GM18909 (cell line): ENCODE results near the gene TLCD3A.
"Not testable (repeated sequence)": the region's sequence is repeated elsewhere in the genome, so short reads cannot be mapped to it uniquely, and the experiment has no call there.

Experiments
- ATAC-seq: cut with Tn5 transposase; IDR thresholded peaks from one replicate; pipeline ENCODE4 v1.9.1; 2021; ENCODE audit warnings: mild to moderate bottlenecking; ENCODE audit not compliant: unreplicated experiment, poor library complexity

Gene TLCD3A

DNA sequence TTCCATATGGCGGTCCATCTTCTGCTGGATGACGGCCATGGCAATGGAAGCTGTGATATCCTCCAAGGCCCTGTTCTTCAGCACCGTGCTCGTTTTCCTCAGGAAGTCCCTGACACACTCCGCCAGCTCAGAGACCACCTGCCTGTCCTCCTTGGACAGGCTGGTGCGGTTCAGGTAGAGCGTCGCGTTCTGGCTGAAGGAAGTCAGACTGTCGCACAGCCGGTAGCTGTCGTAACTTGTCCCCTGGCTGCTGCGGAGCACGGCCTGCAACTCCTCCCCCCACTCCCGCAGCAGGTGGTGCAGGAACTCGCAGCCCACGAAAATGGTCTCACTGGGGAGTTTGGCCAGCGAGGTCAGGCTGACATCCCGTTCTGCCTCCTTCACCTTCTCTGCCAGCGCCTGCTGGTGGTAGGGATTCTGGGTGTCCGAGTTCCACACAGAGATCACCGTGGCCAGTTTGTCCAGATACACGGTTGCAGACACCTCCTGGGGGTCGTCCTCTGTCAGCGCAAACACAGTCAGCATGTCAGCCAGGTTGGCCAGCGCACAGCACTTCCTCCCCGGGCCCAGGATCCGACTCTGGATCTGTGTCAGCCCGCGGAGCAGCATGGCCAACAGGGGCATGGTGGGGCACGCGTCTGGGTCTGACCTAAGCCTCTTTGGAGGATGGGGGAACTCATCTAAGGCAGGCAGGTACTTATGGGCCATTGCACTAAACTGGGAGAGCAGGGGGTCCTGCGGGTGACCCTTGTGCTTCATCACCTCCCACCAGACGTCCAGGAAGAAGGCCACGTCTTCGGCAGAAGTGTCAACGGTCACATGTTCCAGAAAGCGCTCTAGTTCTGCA, 14.6 kb downstream of the TLCD3A start:
- ATAC-seq = no peak

DNA sequence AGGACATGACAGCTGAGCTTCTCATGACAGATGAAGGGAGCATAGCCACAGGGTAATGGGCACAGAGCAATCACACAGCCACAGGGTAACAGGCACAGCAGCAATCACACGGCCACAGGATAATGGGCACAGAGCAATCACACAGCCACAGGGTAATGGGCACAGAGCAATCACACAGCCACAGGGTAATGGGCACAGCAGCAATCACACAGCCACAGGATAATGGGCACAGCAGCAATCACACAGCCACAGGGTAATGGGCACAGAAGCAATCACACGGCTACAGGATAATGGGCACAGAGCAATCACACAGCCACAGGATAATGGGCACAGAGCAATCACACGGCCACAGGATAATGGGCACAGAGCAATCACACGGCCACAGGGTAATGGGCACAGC, 16.2 kb downstream of the TLCD3A start:
- not testable (repeated sequence) for ATAC-seq

DNA sequence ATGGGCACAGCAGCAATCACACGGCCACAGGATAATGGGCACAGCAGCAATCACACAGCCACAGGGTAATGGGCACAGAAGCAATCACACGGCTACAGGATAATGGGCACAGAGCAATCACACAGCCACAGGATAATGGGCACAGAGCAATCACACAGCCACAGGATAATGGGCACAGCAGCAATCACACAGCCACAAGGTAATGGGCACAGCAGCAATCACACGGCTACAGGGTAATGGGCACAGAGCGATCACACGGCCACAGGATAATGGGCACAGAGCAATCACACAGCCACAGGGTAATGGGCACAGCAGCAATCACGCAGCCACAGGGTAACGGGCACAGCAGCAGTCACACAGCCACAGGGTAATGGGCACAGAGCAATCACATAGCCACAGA, 17.0 kb downstream of the TLCD3A start:
- not testable (repeated sequence) for ATAC-seq

DNA sequence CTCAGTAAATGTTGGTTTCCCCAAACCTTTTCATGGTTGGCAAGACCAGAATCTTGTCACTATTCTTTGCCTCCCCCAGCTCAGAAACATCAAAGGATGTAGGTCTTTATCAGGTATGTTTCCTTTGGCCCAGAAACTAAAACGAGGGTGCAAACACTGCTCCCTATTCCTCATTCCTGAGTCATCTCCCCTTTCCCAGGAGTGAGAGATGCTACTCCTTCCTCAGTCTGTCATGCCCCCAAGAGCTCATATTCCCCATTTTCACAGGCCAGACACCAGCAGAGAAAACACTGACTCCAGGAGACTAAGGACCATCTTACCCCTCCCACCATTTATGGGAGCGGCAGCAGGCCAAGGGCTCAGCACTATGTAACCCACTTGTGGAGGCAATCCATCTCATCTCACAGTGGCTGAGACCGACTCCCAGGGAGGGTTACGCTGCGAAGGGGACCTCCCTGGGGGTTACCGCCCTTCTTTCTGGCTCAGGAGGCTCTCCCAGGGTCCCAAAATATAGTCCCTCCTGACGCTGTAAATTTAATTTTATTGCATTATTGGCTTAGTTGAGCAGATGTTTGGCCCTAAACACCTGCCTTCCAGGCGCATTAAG, 18.1 kb downstream of the TLCD3A start:
- ATAC-seq = no peak

DNA sequence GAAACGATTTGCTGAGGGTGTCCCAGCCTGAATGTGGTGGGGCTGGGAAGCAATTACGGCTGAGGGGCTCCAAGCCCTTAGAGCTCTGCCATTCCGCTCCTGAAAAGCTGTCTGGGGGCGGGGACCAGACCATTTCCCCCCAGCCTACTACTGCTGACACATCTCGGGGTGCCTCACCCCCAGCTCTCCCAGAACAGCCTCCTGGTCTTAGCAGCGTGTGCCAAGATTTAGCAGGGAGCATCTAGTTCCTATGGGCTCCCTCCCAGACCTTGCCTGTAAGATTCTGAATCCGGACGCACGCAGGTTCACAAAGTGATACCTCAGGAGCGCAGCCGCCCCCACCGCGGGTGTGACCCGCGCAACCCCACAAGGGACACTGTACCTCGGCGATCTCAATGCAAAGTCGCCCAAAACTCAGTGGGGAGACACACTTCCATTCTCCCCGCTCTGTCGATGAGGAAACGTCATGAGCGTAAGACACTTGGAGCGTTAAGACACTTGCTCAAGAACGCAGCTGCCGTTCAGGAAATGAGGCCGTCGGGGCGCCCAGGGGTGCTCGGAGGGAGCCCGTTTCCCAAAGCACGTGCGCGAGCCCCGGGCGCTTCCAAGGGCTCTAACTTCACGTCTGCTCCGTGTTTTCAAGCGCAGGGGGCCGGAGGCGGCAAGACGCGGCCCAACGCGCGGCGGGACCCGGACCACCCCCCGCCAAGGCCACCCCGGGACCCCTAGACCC, 19.0 kb downstream of the TLCD3A start:
- ATAC-seq = peak; percentile 46

DNA sequence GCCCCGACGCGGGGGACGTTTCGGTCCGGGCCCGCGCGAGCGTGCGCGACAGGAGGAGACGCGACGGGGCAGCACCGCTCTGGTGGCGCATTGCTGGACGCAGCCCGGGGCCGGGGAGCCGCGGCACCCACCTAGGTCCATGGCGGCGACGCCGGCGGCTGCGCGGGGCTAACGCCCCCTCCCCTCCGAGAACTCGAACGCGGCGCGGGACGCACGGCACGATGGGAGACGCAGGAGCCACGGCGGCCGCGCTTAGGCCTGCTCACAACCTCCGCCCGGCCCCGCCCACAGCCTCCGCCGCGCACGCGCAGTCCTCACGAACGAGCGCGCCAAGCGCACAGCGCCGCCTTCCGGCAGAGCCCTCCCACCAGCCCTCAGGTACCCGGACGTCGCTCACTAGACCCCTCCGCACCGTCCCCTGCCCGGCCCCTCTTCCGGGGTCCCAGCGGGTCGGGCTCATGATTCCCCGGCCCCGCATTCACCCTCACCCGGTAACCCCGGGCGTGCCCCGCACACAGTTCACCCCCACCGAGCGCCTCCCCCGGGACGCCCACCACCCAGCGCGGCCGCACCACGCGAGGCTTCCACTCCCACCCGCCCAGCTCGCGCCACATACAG, 19.7 kb downstream of the TLCD3A start, which contains the start of gene GEMIN4:
Gene GEMIN4, minus strand, starts transcription at position 263 of the 618 bp plus-strand sequence. Its CDS starts 122 bp downstream, at position 141.
- peak; percentile 86 for ATAC-seq

DNA sequence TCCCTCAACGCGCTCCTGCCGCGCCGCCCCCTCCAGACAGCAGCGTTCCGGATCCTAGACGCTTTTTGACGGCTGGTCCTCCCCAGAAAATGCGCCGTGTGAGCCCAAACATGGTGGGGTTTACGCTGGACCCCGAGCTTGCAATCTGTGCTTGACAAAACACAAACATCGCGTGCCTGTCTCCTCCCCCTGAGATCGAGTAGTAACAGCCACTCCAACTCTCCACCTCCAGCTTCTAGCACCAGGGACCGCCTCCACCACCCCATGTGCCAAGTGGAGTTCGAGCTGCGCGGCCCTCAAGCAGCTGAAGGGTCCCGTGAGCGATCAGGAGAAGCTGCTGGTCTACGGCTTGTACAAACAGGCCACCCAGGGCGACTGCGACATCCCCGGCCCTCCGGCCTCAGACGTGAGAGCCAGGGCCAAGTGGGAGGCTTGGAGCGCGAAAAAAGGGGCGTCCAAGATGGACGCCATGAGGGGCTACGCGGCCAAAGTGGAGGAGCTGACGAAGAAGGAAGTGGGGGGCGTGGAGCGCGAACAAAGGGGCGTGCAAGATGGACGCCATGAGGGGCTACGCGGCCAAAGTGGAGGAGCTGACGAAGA, 20.3 kb downstream of the TLCD3A start:
- ATAC-seq = no peak

DNA sequence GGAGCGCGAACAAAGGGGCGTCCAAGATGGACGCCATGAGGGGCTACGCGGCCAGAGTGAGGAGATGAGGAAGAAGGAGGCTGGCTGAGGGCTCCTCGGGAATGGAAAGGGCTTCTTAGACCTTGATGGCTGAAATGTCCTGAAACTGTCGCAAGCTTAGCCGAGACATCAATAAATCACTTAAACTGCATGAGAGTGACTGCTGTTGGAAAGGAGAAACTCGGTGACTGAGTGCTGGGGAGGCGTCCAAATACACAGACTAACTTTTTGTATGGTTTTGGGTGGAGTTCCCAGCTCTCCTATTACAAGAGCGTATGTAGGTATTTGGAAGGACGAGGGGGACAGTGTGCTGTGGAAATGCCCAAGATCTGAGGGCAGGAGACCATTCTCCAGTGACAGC, 21.0 kb downstream of the TLCD3A start:
- ATAC-seq = no peak

DNA sequence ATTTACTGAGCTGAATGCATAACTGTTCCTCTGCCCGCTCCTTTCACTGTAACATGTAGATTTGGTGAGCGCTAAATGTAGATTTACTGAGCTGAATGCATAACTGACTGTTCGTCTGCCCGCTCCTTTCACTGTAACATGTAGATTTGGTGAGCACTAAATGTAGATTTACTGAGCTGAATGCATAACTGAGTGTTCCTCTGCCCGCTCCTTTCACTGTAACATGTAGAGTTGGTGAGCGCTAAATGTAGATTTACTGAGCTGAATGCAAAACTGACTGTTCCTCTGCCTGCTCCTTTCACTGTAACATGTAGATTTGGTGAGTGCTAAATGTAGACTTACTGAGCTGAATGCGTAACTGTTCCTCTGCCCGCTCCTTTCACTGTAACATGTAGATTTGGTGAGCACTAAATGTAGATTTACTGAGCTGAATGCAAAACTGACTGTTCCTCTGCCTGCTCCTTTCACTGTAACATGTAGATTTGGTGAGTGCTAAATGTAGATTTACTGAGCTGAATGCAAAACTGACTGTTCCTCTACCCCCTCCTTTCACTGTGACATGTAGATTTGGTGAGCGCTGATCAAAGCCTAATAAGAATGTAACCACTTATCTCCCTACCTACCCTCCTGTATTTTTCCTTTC, 23.0 kb downstream of the TLCD3A start:
- not testable (repeated sequence) for ATAC-seq

DNA sequence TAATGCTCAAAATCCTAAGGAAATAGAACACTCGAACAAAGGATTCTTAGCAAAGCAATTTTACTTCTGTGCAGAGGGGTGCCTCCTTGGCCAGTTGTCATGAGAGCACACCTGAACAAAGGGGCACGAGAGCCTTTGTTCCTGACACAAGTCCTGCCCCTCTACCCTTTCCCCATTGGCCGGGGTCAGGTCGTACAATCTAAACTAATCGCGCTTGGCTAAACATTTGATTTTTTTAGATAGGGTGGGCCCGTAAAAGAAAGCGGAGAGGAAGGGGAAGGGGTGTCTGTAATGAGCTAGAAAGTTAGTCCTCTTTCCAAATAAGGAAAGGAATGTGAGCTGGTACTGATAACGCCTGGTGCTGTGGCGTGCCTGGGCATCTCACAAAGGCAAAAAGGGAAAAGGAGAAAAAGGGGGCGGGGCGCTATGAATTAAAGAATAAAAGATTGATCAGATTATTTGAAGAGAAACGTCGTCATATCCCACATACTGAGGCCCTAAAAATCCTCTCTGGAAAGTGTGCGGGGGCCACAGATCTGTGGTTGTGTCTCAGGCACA, 23.7 kb downstream of the TLCD3A start:
- ATAC-seq = not testable (repeated sequence)

DNA sequence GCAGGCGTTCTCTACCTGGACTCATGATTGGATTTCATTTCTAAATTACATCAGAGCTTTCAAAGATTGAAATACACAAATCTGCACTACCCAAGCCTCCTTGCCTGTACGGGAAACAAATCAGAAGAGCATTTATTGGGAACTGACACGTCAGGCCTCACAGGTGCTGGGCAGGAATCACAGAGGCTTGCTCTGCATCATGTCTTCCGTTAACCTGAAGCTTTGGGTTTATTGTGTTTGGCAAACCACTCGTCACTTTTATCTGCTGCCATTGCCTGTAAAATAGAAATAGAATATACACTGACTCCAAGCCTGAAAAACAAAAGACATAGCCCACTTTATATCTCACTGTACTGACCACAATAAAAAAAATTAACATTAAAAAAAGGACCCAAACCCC, 27.6 kb downstream of the TLCD3A start:
- no peak for ATAC-seq

DNA sequence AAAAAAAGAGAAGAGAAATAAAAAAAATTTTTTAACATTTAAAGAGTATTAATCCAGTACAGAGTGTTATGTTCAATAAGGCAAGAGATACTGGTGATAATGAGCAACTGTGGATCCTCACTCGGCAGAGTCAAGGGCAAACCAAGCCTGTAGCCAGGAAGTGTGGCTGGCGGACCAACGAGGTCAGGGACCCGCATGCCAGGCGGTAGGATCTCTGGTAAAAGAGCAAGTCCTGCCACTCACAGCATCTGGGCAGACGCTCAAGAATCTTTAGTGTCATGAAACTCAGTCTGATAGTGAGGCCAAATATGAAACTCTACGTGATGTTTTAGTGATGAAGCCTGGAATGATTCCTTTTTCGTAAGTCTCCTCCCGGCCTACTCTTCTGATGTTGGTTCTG, 28.0 kb downstream of the TLCD3A start:
- no peak for ATAC-seq

DNA sequence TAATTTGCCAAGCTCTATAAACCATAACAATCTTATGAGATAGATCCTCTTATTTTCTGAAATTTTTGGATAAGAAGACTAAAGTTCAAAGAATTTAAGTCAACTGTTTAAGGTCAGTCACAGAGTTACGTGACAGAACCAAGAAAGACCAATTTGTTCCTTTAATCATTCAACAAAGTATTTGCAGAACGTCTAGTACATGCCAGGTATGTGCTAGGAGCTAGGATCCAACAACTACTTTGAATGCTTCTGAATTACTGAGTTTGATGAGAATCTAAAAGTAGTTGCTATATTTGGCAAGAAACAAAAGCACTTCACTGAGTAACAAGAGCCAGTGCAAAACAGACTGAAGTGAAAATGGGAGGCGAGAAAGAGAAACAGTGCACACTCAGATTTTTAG, 34.7 kb downstream of the TLCD3A start:
- no peak for ATAC-seq

DNA sequence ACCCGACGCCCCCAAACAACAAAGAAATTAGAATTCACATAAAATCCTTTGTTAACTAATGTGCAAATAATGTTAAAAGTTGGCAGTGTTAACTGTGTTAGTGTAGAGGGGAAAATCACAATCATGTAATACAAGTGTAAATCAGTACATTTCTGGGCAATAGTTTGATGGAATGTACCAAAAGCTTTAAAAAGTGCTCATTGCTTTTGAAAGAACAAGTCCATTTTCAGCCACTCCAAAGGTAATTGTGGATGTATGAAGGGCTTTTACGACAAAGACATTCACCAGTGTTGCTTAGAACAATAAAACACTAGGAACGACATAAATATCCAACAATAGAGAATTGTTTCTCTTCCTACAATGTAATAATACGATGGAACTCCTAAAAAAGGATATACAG, 40.6 kb downstream of the TLCD3A start:
- no peak for ATAC-seq

DNA sequence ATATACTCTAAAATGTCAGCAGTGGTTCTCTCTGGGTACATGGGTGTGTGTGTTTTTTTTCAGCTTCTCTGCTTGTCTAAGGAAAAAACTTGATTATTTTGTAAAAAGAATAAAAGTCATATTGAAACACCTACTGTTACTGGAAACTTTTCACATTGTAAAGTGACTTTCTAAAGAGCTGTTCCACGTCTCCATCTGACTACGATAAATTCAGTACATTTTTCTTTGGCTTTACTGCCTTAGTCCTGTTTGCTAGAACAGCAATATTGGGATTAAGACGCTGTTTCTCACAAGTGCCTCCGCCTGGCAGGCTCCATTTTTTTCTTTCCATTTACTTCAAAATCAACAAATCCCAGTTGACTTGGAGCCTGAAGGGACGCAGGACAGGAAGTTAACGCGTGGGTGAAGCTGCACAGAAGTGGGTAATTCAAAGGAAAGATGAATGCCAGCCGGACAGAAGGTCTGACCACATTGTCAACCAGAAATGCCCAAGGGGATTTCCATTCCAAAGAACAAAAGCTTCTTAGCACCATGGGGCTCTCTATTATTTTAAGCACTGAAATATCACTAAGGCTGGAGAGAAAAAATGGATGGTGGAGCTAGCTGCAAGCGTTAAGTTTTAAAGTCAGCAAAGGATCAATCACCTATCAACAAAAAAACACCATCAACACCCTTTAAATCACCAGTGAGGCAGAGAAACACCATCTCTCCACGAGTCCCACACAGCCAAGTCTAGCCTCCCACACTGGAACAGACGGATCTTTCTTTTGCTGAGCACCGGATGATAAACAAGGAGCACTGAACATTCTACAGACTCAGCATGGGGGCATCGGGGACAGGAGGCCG, 41.3 kb downstream of the TLCD3A start:
- no peak for ATAC-seq

DNA sequence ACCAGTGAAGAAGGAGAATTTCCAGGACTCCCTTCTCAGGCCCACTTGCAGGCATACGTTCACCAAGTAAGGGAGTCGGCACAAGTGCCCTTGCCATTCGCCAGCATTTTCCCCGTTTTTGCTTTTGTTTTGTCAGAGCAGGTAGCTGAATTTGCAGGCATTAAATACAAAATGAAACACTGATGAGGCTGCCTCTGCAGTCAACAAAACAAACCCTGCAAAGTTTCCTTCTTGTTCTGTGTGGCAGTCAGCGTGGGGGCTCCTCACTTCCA, 41.9 kb downstream of the TLCD3A start:
- ATAC-seq = no peak

DNA sequence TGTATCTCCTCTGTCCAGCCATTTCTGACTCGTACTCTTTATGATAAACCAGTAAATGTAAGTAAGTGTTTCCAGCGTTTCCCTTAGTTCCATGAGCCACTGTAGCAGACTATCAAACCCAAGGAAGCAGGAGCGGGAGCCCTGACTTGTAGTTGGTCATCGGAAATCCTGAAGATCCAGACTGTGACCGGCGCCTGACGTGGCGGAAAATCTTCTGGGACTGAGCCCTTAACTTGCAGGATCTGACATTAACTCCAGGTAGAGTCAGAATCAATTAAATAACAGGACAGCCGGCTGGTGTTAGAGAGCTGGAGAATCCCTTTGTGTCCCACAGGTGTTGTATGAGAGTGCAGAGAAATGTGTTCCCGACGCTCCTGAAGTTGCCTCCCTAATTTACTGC, 45.7 kb downstream of the TLCD3A start:
- no peak for ATAC-seq

DNA sequence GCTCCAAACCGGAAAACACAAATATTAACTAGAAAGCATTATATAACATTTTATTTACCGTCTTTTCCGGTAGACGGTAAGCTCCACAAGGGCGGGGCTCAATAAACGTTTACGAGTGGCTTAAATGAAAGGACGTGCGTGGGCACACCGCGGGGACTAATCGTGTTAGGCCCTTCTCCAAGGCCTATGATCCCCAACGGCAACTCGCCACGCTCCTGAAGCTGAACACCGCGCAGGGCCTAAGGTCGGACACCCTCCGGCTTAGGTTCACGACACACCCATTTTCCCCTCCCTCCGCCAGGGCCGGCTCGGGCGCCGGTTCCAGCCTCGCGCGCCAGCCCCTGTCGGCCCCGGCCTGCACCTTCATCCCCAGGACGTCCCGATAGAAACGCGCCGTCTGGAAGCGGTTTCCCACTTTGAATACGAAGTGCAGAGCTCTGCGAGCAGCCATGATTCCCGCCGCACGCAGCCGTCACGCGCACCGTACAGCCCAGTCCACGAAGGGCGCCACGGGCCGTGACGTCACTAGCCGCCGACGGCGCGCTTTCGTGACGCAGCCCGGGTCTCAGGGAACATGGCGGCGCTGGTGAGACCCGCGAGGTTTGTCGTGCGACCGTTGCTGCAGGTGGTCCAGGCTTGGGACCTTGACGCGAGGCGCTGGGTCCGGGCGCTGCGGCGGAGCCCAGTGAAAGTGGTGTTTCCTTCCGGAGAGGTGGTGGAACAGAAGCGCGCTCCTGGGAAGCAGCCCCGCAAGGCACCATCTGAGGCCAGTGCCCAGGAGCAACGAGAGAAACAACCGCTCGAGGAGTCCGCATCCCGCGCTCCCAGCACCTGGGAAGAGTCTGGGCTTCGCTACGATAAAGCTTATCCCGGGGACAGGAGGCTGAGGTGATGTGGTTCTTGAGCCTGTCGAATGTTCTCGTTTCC, 49.7 kb downstream of the TLCD3A start, which contains the start of the genes GLOD4 and MRM3:
Gene GLOD4, minus strand, starts transcription at position 476 of the 927 bp plus-strand sequence. Its CDS starts 25 bp downstream, at position 451.
Gene MRM3, plus strand, starts transcription at position 549 of the 927 bp plus-strand sequence. Its CDS starts 26 bp downstream, at position 575.
- ATAC-seq = peak; percentile 88
